ENCODE data around the gene UGT2B28. TPM values are rescaled to one million over a fixed set of nuclear protein-coding genes. Genes with fewer than 3 reads are reported as not detected.
A peak's percentile ranks its signal among the peaks of the same experiment; 100 is the strongest.
"Not testable (repeated sequence)": the region's sequence is repeated elsewhere in the genome, so short reads cannot be mapped to it uniquely, and the experiment has no call there.

UGT2B28 gene
- total RNA-seq, 1 donor from 2014 or later, result not detected

DNA sequence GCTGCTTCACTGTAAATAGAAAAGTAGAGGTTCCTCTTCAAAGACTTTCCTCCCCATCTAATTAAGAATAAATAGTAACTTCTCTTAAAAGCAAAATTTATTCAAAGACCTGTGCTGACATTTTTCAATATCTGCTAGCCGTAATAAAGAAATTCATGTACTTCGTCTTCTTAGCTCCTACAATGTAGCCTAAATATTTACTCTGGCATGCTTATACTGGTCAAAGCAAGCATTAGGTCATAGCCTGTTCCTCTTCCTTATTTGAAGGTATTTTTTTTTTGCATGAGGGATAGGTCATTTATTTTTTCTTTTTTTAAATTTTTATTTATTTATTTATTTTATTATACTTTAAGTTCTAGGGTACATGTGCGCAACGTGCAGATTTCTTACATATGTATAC, 30.0 kb downstream of the UGT2B28 start:
- not testable (repeated sequence) for H3K36me3 ChIP-seq (ENCODE audit: control insufficient read depth, insufficient read depth, low read length); FAIRE-seq; H3K4me3 ChIP-seq (ENCODE audit: low read depth, low read length); H3K27me3 ChIP-seq (ENCODE audit: control insufficient read depth, insufficient read depth, low read length)
- DNase-seq (ENCODE audit: low read depth), result peak; percentile 8

DNA sequence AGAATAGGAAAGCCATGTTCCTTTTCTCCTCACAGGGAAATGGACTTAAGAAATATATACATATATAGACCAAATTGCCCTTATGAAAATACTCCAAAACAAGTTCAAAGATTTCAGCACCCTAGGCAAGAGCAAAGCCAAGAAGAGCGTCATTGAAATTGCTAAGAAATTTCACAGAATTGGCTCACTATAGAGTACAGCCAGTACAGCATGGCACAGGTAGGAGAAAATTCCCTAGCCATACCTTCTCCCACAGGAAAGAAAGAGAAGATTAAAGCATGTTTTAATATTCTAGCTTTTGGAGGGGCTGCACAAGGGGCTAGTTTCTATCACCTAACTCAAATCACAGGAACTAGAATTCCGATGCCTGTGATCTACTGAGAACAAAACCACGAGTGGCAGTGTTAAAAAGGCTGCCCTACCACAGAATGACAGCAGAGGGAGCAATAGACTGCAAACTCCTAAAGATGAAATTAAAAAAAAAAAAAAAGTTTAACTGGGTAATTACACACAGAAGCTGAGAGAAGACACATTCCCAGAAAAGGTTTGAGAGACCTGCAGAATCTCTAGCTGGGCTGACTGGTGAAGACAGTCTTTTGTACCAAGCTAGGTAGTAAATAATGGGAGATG, 37.5 kb downstream of the UGT2B28 start:
- TF ChIP-seq, protein P1, sequence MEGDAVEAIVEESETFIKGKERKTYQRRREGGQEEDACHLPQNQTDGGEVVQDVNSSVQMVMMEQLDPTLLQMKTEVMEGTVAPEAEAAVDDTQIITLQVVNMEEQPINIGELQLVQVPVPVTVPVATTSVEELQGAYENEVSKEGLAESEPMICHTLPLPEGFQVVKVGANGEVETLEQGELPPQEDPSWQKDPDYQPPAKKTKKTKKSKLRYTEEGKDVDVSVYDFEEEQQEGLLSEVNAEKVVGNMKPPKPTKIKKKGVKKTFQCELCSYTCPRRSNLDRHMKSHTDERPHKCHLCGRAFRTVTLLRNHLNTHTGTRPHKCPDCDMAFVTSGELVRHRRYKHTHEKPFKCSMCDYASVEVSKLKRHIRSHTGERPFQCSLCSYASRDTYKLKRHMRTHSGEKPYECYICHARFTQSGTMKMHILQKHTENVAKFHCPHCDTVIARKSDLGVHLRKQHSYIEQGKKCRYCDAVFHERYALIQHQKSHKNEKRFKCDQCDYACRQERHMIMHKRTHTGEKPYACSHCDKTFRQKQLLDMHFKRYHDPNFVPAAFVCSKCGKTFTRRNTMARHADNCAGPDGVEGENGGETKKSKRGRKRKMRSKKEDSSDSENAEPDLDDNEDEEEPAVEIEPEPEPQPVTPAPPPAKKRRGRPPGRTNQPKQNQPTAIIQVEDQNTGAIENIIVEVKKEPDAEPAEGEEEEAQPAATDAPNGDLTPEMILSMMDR (IDR thresholded peaks at IDR 0.05; ENCODE audit: insufficient read depth, low read length, severe bottlenecking), result peak; percentile 36
- H3K36me3 ChIP-seq (ENCODE audit: control insufficient read depth, insufficient read depth, low read length); FAIRE-seq; H3K4me3 ChIP-seq (ENCODE audit: low read depth, low read length); H3K27me3 ChIP-seq (ENCODE audit: control insufficient read depth, insufficient read depth, low read length): not testable (repeated sequence)
- DNase-seq (ENCODE audit: low read depth), result peak; percentile 5

DNA sequence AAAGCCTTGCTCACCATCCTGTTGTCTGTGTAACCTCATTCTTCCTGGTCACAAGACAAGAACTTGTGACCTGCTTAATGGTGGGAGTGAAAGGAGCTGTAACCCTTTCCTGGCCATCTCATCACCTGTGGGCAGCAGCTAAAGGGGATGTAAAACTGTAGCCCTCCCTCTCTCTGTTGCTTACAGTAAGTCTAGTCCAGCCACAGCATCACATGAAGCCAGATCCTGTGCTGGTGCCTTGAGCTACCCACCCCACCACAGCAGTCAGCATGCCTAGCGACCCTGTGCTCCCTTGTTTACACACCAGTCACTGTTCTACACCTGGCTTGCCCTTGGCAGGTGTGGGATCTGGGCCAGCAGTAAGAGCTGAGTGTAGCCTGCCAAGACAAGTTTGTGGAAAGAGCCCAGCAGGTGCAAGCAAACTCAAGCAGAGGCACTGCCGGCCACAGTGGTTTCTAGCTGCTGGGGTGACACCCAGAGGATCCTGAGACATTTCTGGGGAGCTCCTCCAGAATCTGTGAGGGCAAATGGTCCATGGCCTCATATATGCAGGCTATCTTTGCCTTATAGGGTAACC, 41.0 kb downstream of the UGT2B28 start:
- Histone ChIP-seq H3K36me3 (ENCODE audit: control insufficient read depth, insufficient read depth, low read length) (no peaks in the 10 kb centered on the region), H3K27me3 (ENCODE audit: control insufficient read depth, insufficient read depth, low read length) (no peaks in the 10 kb centered on the region), H3K4me3 (ENCODE audit: low read depth, low read length) (no peak overlapping the region)
- FAIRE-seq (no peak), DNase-seq (ENCODE audit: low read depth) (peak; percentile 46)
- TF ChIP-seq, protein P1 (IDR thresholded peaks at IDR 0.05; ENCODE audit: insufficient read depth, low read length, severe bottlenecking), result no peak

DNA sequence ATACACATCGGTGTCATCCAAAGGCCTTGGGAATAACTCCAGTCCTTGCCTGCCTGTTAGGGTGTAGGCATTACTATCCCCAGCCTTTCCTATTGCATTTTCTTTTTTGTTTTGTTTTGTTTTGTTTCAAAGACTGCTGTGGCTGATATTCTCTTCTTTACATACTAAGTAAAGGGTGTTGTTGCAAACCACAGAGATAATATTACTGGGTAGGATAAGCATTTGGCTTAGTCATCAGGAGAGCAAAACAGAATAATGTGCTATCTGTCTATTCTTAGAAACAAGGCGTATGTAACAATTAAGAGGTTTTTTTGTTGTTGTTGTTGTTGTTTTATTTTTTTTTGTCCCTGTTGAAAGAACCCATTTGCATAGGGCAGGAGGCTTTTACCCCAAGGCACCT, 41.8 kb downstream of the UGT2B28 start:
- Histone ChIP-seq H3K36me3 (ENCODE audit: control insufficient read depth, insufficient read depth, low read length) (no peaks in the 10 kb centered on the region), H3K4me3 (ENCODE audit: low read depth, low read length) (no peak overlapping the region), H3K27me3 (ENCODE audit: control insufficient read depth, insufficient read depth, low read length) (no peaks in the 10 kb centered on the region)
- FAIRE-seq (no peak), DNase-seq (ENCODE audit: low read depth) (peak; percentile 56)
- TF ChIP-seq, protein P1 (IDR thresholded peaks at IDR 0.05; ENCODE audit: insufficient read depth, low read length, severe bottlenecking), result no peak

DNA sequence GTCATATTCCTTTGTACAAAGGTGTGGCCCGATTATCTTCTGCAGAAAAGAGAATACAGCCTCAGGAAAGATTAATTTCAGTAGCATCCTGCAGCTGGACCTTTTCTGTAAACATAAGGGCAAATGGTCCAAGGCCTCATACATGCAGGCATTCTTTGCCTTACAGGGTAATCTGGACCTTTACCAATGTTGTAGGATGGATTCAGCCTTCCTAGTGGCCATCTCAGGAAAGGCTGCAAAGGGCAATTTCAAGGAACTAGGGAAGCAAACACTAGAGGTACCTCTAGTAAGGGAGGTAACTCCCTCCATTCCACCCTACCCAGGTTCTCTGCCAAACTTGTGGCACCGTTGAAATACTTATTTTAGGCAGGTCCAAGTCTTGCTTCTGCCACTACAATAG, 43.0 kb downstream of the UGT2B28 start:
- Histone ChIP-seq H3K4me3 (ENCODE audit: low read depth, low read length) (no peak overlapping the region), H3K27me3 (ENCODE audit: control insufficient read depth, insufficient read depth, low read length) (no peaks in the 10 kb centered on the region), H3K36me3 (ENCODE audit: control insufficient read depth, insufficient read depth, low read length) (no peaks in the 10 kb centered on the region)
- DNase-seq (ENCODE audit: low read depth), result no peak
- no peak for FAIRE-seq
- TF ChIP-seq, protein P1 (IDR thresholded peaks at IDR 0.05; ENCODE audit: insufficient read depth, low read length, severe bottlenecking), result no peak

DNA sequence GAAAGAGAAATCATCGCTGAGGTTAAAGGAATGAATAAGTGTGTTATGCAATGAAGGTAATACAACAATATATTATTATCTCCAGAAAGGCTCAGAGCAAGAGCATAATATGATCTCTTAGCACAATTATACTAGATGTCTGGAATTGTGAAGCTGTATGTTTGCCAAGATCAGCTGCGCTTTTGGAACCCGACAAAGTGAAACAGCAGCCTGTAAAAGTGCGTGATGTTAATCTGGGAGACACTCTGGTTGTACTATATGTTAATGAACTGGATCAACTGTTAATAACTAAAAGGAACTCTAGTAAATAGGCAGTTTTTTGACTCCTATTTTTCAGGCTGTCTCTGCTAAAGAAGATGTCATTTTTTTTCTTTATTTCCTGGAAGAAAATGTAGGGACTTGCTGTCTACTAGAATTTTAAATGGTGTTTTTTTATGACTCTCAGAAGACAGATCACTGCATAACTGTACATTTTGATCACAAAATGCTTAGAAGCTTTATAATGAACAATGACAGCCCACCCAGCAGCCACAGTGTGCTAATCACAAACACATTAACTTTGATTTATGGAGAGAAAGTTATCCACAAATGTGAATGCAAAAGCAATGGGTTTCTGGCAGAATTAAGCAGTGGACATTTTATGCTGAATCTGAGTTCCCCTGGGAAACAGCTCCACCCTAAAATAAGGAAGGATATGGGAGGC, 50.2 kb downstream of the UGT2B28 start:
- no peak for DNase-seq (ENCODE audit: low read depth)
- no peak for FAIRE-seq
- Histone ChIP-seq H3K4me3 (ENCODE audit: low read depth, low read length) (no peak overlapping the region), H3K27me3 (ENCODE audit: control insufficient read depth, insufficient read depth, low read length) (no peaks in the 10 kb centered on the region), H3K36me3 (ENCODE audit: control insufficient read depth, insufficient read depth, low read length) (no peaks in the 10 kb centered on the region)
- TF ChIP-seq, protein P1 (IDR thresholded peaks at IDR 0.05; ENCODE audit: insufficient read depth, low read length, severe bottlenecking), result no peak

DNA sequence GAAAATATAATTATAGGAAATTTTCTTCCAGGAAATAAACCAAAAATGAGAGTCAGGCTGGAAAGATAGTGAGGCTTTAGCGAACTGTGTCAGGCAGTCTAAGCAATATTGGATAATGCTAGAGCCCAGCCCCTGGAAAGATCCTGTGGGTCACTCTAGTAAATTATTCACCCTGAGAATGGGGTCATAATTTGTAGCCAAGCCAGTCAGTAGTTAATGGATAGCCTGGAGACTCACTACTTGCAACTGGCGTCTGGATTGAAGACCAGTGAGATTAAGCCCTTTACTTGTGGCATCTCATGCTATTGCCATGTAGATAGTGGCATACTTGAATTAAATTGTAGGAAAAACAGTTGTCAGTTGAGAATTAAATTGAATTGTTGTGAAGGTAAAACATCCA, 51.0 kb downstream of the UGT2B28 start:
- H3K27me3 ChIP-seq (ENCODE audit: control insufficient read depth, insufficient read depth, low read length); FAIRE-seq; DNase-seq (ENCODE audit: low read depth); H3K4me3 ChIP-seq (ENCODE audit: low read depth, low read length); H3K36me3 ChIP-seq (ENCODE audit: control insufficient read depth, insufficient read depth, low read length): not testable (repeated sequence)

DNA sequence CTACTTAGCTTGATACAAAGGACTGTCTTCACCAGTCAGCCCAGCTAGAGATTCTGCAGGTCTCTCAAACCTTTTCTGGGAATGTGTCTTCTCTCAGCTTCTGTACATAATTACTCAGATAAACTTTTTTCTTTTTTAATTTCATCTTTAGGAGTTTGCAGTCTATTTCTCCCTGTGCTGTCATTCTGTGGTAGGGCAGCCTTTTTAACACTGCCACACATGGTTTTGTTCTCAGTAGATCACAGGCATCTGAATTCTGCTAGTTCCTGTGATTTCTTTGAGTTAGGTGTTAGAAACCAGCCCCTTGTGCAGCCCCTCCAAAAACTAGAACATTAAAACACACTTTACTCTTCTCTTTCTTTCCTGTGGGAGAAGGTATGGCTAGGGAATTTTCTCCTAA, 55.2 kb downstream of the UGT2B28 start:
- not testable (repeated sequence) for H3K27me3 ChIP-seq (ENCODE audit: control insufficient read depth, insufficient read depth, low read length); FAIRE-seq; H3K36me3 ChIP-seq (ENCODE audit: control insufficient read depth, insufficient read depth, low read length); DNase-seq (ENCODE audit: low read depth); H3K4me3 ChIP-seq (ENCODE audit: low read depth, low read length)

DNA sequence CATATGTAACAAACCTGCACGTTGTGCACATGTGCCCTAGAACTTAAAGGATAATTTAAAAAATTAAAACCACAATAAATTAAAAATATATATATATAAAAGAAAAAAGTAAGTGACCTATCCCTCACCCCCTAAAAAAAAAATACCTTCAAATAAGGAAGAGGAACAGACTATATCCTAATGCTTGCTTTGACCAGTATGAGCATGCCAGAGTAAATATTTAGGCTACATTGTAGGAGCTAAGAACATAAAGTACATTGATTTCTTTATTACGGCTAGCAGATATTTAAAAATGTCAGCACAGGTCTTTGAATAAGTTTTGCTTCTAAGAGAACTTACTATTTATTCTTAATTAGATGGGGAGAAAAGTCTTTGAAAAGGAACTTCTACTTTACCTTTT, 62.8 kb downstream of the UGT2B28 start:
- H3K36me3 ChIP-seq (ENCODE audit: control insufficient read depth, insufficient read depth, low read length); H3K27me3 ChIP-seq (ENCODE audit: control insufficient read depth, insufficient read depth, low read length); DNase-seq (ENCODE audit: low read depth); H3K4me3 ChIP-seq (ENCODE audit: low read depth, low read length); FAIRE-seq: not testable (repeated sequence)
